B cell (primary cell): ENCODE results near the gene ARHGDIA.

Experiments
- EZH2 ChIP-seq: IDR thresholded peaks from 2 replicates; pipeline ENCODE4 v1.6.1; 2012; ENCODE audit warnings: borderline replicate concordance, low read depth, mild to moderate bottlenecking, moderate library complexity, low read length; ENCODE audit not compliant: insufficient read depth, poor library complexity, severe bottlenecking
- TF ChIP-seq, protein P1 (sequence below): fragments of 200-600 bp; IDR thresholded peaks from one replicate; pipeline ENCODE4 v1.8.0; 2022; ENCODE audit warnings: antibody characterized with exemption, mild to moderate bottlenecking

- TF ChIP-seq, protein P1, sequence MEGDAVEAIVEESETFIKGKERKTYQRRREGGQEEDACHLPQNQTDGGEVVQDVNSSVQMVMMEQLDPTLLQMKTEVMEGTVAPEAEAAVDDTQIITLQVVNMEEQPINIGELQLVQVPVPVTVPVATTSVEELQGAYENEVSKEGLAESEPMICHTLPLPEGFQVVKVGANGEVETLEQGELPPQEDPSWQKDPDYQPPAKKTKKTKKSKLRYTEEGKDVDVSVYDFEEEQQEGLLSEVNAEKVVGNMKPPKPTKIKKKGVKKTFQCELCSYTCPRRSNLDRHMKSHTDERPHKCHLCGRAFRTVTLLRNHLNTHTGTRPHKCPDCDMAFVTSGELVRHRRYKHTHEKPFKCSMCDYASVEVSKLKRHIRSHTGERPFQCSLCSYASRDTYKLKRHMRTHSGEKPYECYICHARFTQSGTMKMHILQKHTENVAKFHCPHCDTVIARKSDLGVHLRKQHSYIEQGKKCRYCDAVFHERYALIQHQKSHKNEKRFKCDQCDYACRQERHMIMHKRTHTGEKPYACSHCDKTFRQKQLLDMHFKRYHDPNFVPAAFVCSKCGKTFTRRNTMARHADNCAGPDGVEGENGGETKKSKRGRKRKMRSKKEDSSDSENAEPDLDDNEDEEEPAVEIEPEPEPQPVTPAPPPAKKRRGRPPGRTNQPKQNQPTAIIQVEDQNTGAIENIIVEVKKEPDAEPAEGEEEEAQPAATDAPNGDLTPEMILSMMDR = no peak
- no peak for TF ChIP-seq EZH2
Measured at GRCh38 chr17:81908793-81909192, 37.7 kb upstream of the ARHGDIA start.
